Sigmoid colon (tissue), 4 donors: Measurements from ENCODE around the gene PDE3B.

Experiments
- CTCF ChIP-seq, 4 experiments: fragments of 450-650 bp in 3 of 4; fragments of 200-600 bp in 1 of 4; IDR thresholded peaks; one replicate each; pipeline ENCODE4 v1.5.1; 2016 to 2019; ENCODE audit warnings: antibody characterized with exemption in 4 of 4, mild to moderate bottlenecking in 3 of 4, moderate library complexity in 2 of 4
- POLR2A ChIP-seq, 2 donors: fragments of 450-650 bp; IDR thresholded peaks; one replicate each; pipeline ENCODE4 v1.6.1; 2016; ENCODE audit warnings: antibody characterized with exemption in 2 of 2, mild to moderate bottlenecking in 2 of 2, moderate library complexity in 2 of 2
- POLR2AphosphoS5 ChIP-seq, 4 donors: sonication (generic); formaldehyde crosslinking; IDR thresholded peaks; one replicate each; pipeline ENCODE4 v1.6.1; 2017; ENCODE audit warnings: antibody characterized with exemption in 4 of 4

- TF ChIP-seq CTCF (IDR thresholded peaks at IDR 0.05): peak; percentile 81 to 92 (median 88)
- TF ChIP-seq POLR2A (IDR thresholded peaks at IDR 0.05): no peak
- peak in 1 of 4 donors; percentile 14 for TF ChIP-seq POLR2AphosphoS5 (IDR thresholded peaks at IDR 0.05)
Observed at GRCh38 chr11:14904745-14905103, 261.1 kb downstream of the PDE3B start.
